ENCODE results near the gene FOXD4L1.
A peak's percentile ranks its signal among the peaks of the same experiment; 100 is the strongest.
"Not testable (repeated sequence)": the region's sequence is repeated elsewhere in the genome, so short reads cannot be mapped to it uniquely, and the experiment has no call there.

FOXD4L1 gene

GRCh38 chr2:113498365-113498764, at the start of gene FOXD4L1:
FOXD4L1 (plus strand) TSS chr2:113498665; CDS start chr2:113499257, 592 bp downstream.
- H3K4me3 ChIP-seq (ENCODE audit: low read depth, low read length), result not testable (repeated sequence)

GRCh38 chr2:113465770-113466169, 32.7 kb upstream of the FOXD4L1 start:
- H3K4me3 ChIP-seq (ENCODE audit: low read depth, low read length), result not testable (repeated sequence)

GRCh38 chr2:113476688-113477368, 21.6 kb upstream of the FOXD4L1 start:
- not testable (repeated sequence) for H3K4me3 ChIP-seq (ENCODE audit: low read depth, low read length)

DNA sequence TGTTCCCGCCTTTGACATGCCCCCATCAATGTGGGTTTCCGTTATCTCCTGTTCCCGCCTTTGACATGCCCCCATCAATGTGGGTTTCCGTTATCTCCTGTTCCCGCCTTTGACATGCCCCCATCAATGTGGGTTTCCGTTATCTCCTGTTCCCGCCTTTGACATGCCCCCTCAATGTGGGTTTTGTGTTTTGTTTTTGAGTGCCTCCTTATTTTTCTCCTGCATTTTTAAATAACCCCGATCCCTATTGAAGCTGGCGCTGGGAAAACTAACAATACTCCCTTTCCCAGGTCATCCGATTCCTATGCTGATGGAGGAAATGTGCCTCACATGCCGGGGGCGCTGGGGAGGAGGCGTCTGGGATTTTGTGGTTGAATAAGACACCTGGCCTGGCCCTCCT, 1.9 kb upstream of the FOXD4L1 start:
- not testable (repeated sequence) for H3K4me3 ChIP-seq (ENCODE audit: low read depth, low read length)

GRCh38 chr2:113499019-113499885, 787 bp downstream of the FOXD4L1 start:
- H3K4me3 ChIP-seq (ENCODE audit: low read depth, low read length), result not testable (repeated sequence)

DNA sequence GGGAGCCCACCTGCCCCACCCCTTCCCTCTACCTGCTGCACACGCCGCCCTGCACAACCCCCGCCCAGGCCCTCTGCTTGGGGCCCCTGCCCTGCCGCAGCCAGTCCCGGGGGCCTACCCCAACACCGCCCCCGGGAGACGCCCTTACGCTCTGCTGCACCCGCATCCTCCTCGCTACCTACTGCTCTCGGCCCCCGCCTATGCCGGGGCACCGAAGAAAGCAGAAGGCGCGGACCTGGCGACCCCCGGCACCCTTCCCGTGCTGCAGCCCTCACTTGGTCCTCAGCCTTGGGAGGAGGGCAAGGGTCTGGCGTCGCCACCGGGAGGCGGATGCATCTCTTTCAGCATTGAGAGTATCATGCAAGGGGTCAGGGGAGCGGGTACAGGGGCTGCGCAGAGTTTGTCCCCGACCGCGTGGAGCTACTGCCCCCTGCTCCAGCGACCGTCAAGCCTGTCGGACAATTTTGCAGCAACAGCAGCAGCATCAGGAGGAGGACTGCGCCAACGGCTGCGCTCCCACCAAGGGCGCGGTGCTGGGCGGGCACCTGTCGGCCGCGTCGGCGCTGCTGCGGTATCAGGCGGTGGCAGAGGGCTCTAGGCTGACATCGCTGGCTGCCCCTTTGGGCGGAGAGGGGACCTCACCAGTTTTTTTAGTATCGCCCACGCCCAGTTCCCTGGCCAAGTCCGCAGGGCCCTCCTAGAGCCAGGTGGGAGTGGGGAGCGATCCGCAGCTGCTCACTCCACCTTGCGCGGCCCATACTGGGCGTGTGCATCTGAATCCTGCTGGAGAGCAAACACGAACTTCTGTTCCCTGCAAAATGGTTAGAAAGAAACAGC, 1.6 kb downstream of the FOXD4L1 start:
- not testable (repeated sequence) for H3K4me3 ChIP-seq (ENCODE audit: low read depth, low read length)

- not testable (repeated sequence) for H3K4me3 ChIP-seq (ENCODE audit: low read depth, low read length)
Measured at GRCh38 chr2:113500723-113501038, 2.2 kb downstream of the FOXD4L1 start.

DNA sequence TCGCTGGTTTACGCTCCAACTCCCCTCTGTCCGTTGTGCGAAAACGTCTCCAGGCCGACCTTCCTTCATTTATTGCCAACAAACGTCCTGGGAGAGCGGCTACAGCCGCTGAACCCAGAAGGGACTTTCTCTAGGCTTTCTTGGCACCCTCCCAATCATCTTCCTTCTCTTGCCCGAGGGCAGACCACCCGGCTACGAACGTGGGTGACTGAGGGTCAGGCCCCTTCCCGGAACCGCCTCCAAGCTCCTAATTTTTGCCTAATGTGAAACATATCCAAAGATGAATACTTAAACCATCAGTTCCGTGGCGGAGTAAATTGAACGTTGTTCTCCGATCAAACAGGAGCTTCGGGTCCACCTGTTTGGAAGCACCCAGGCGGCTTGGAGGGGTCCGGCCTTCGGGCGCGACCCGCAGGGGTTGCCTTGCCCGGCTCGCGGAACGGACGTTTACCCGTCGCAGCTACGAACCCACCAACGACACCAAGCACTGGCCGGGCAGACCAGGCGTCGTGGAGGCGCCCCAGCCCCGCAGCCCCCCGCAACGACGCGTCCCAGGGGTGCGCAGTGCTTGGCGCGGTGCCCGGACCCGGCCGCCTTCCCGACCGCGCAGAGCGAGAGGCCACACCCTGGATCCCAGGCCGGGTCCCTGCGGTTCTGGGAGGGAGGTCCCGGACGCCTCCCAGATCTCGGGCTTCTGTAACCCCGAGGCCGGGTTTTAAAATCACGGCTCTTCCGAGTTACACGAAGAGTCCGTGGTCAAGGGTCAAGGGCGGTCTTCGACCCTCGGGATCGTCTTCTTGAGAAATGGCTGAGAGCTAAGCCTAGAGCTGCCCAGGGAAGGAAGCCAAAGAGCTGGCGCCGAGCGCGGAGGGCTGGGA, 4.0 kb downstream of the FOXD4L1 start:
- peak overlapping the region; percentile 40 for H3K4me3 ChIP-seq (ENCODE audit: low read depth, low read length)

- H3K4me3 ChIP-seq (ENCODE audit: low read depth, low read length), result peak overlapping the region; percentile 40
Measured at GRCh38 chr2:113503094-113504042, 4.9 kb downstream of the FOXD4L1 start.

DNA sequence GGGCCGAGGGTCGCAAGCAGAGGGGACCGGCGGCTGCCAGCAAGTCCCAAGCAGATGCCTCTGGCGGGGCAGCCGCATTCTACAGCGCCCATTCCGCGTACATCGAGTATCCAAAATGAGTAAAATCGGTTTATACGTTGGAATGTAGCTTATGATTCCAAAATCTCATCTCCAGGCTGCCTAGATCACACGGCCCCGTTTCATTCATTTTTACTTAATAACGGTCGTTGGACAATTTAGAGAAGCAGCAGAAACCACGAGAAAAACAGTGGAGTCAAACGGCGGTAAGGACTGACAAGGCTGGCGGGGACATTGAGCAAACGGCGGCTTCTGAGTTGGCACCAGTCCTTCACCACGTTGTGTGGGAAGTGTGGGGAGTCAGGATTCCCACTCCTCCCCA, 5.6 kb downstream of the FOXD4L1 start:
- H3K4me3 ChIP-seq (ENCODE audit: low read depth, low read length), result not testable (repeated sequence)

GRCh38 chr2:113507394-113508140, 9.1 kb downstream of the FOXD4L1 start:
- H3K4me3 ChIP-seq (ENCODE audit: low read depth, low read length), result not testable (repeated sequence)

GRCh38 chr2:113508187-113508586, 9.7 kb downstream of the FOXD4L1 start:
- H3K4me3 ChIP-seq (ENCODE audit: low read depth, low read length), result not testable (repeated sequence)

- not testable (repeated sequence) for H3K4me3 ChIP-seq (ENCODE audit: low read depth, low read length)
Measured at GRCh38 chr2:113510913-113511312, 12.4 kb downstream of the FOXD4L1 start.

DNA sequence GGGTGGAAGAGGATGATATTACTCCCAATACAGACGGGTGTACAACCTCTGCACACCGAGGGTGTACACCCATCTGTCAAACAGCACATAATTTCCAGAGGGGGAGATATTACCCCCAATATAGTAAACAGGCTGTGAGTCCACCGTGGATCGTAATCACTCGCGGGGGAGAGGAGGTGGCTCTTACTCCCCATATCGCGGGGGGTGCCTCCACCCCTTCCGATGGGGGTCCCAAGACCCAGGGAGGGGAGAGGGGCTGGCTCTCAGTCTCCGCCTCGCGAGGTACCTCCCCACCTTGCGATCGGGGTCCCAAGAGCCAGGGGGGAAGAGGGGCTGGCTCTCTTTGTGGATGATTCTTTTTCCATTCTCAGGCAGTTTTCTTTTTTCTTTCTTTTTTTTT, 13.4 kb downstream of the FOXD4L1 start:
- H3K4me3 ChIP-seq (ENCODE audit: low read depth, low read length), result not testable (repeated sequence)

DNA sequence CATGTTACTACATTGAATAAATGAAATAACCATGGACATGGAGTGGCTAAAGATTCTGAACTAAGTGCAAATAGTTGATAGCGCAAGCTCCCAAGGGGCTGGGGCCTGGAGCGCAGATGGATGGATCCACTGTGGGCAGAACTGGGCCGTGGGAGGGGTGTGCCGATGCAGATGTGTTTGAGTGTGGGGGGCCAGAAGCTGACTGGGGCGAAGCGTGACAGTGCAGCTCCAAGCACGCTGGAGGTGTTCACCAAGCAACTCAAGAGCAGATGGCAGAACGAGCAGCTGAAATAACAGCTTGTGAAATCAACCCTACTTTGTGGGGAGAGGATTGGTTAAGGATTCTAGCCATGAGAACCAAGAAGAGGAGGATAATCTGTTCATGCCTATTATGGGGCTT, 17.0 kb downstream of the FOXD4L1 start:
- not testable (repeated sequence) for H3K4me3 ChIP-seq (ENCODE audit: low read depth, low read length)

- H3K4me3 ChIP-seq (ENCODE audit: low read depth, low read length), result not testable (repeated sequence)
Measured at GRCh38 chr2:113515995-113516394, 17.5 kb downstream of the FOXD4L1 start.

DNA sequence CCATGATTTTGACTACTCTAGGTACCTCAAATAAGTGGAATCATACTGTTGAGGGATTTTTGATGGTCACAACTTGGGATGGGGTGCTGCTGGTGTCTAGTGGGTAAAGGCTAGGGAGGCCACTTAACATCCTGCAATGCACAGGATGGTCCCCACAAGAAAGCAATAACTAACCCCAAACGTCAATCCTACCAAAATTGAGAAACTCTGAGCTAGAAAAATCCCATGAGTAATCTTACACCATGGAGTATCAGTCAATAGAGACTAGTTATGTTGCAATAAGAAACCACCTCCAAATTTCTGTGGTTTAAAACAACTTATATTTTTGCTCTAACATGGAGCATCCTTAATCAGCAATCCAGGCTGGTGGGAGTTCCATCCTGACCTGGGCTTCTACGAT, 18.6 kb downstream of the FOXD4L1 start:
- not testable (repeated sequence) for H3K4me3 ChIP-seq (ENCODE audit: low read depth, low read length)

- H3K4me3 ChIP-seq (ENCODE audit: low read depth, low read length), result not testable (repeated sequence)
Measured at GRCh38 chr2:113520837-113521236, 22.4 kb downstream of the FOXD4L1 start.
